Fibroblast of the conjunctiva (primary cell): ENCODE results near the gene MIX23.

Source experiments
- DNase-seq: peaks from one replicate; pipeline ENCODE4 v3.0.0-alpha.2; 2010; ENCODE audit warnings: low read depth

MIX23 gene

DNA sequence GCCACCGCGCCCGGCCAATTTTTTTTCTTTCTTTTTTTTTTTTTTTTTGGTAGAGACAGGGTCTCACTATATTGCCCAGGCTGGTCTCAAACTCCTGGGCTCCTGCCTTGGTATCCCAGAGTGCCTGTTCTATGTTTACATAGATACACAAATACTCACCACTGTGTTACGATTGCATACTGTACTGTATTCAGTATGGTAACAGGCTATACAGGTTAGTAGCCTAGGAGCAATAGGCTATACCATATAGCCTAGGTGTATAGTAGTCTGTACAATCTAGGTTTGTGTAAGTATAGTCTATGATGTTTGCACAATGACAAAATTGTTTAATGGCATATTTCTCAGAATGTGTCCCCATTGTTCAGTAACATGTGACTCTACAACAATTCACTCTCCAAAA is 31.4 kb downstream of the MIX23 start:
- no peak for DNase-seq

DNA sequence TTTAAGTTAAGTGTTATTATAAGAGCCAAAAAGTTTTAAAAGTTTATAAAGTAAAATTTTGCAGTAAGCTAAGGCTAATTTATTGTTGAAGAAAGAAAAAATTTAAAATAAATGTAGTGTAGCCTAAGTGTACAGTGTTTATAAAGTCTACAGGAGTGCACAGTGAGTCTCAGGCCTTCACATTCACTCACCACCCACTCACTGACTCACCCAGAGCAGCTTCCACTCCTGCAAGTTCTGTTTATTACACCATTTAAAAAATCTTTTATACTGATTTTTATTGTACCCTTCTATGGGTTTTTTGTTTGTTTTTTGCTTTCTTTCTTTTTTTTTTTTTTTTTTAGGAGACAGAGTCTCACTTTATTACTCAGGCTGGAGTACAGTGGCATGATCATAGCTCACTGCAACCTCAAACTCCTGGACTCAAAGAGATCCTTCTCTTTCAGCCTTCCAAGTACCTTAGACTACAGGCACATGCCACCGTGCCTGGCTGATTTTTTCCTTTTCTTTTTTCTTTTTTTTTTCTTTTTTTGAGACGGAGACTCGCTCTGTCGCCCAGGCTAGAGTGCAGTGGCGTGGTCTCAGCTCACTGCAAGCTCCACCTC is 32.1 kb downstream of the MIX23 start:
- no peak for DNase-seq

DNA sequence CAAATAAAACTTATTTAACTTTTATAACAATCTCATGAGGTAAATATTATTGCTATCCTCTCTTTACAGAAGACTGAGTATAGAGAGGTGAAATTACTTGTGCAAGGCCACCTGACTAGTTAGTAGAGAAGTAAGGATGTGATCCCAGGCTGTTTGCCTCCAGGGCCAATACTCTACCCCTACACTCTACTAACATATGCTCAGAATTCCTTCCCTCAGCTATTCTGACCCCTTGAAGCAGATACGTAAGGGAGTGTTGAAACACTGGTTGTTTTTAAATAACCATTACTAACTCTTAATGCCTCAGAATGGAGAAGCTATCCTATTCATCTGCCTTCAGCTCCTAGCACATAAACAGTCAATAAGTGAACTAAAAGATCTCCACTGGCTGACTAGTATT is 33.9 kb downstream of the MIX23 start:
- no peak for DNase-seq

DNA sequence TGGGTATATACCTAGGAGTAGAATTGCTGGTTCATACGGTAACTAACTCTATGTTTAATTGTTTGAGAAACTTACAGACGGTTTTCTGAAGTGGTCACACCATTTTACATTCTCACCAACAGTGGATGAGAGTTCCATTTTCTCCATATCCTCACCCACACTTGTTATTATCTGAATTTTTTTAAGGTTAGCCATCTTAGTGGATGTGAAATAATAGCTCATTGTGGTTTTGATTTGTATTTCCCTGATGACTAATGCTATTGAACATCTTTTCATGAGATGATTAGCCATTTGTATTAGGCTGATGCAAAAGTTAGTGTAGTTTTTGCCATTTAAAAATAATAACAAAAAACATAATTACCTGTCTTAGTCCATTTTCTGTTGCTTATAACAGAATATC is 39.4 kb downstream of the MIX23 start:
- no peak for DNase-seq

DNA sequence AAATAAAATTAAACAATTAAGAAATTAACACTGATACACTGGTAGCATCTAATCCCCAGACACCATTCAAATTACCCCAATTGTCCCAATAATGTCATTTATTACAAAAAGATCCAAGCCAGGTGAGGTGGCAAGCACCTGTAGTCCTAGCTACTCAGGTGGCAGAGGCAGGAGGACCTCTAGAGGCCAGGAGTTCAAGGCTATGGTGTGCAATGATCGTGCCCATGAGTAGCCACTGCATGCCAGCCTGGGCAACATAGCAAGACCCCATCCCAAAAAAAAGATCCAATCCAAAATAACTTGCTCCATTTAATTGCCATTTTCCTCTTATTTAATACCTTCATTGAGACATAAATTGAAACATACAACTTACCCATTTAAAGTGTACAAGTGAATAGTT is 40.2 kb downstream of the MIX23 start:
- no peak for DNase-seq

DNA sequence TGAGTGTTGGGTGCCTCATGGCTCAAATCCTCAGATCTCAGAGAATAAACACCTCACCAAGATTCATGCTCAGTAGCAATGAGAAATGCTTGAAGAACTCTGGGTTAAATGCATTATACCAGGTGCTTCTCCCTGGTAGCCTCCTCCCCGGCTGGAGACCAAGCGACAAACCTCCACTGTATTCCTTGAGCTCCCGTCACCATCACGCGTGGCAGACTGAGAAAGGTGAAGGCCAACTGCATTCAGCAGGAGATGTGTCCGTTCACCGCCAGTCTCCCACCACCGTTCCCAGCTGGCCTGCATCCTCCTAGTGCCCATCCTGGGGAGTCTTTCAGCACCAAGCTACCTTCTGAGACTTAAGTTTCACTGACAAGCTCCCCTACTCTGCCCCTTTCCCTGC is 50.5 kb downstream of the MIX23 start:
- DNase-seq: no peak

DNA sequence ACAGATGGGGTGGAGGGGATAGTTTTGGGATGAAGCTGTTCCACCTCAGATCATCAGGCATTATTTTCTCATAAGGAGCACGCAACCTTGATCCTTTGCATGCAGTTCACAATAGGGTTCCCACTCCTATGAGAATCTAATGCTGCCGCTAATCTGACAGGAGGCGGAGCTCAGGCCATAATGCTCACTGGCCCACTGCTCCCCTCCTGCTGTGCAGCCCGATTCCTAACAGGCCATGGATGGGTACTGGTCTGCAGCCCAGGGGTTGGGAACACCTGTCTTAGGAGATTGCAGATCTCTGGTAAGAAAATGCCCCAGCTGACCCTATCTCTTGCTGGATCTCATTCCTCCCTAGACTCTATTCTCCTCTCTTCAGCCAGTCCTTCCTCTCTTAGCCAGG is 51.1 kb downstream of the MIX23 start:
- no peak for DNase-seq

DNA sequence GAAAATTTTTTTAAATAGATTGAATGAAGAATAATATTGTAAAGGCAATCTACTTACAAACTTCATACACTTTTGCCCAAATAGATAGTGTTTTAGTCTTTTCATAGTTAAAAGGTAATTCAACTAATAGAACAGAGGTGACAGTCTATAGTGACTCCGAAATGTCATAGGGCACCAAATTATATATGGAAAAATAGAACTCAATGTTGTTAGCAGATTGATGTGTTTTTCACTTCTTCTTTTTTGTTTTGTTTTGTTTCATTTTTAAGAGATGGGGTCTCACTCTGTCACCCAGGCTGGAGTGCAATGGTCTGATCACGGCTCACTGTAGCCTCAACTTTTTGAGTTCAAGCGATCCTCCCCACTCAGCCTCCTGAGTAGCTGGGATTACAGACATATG is 57.3 kb downstream of the MIX23 start:
- DNase-seq: no peak

DNA sequence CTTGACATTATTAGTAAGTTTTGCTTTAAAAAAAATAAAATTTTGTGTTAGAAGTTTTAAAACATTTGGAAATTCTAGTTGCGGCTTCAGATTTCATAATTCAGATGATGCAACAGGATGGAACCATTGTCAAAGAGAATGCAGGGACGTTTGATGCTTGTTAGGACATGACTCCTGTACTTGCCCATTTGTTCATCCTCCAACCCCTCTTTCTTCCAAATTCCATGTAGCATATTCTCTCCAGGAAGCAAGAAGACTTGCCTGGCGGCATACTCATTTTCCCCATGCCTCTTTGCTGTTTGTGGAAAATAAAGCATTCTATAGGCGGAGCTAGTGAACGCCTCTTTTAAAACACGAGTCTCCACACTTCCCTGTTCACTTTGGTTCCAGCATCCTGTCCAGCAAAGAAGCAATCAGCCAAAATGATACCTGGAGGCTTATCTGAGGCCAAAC is 58.1 kb downstream of the MIX23 start, which contains the start of gene CSTA:
Gene CSTA (plus strand): TSS at position 378 of the 453 bp plus-strand sequence. CDS start 45 bp downstream, at position 423.
- no peak for DNase-seq

DNA sequence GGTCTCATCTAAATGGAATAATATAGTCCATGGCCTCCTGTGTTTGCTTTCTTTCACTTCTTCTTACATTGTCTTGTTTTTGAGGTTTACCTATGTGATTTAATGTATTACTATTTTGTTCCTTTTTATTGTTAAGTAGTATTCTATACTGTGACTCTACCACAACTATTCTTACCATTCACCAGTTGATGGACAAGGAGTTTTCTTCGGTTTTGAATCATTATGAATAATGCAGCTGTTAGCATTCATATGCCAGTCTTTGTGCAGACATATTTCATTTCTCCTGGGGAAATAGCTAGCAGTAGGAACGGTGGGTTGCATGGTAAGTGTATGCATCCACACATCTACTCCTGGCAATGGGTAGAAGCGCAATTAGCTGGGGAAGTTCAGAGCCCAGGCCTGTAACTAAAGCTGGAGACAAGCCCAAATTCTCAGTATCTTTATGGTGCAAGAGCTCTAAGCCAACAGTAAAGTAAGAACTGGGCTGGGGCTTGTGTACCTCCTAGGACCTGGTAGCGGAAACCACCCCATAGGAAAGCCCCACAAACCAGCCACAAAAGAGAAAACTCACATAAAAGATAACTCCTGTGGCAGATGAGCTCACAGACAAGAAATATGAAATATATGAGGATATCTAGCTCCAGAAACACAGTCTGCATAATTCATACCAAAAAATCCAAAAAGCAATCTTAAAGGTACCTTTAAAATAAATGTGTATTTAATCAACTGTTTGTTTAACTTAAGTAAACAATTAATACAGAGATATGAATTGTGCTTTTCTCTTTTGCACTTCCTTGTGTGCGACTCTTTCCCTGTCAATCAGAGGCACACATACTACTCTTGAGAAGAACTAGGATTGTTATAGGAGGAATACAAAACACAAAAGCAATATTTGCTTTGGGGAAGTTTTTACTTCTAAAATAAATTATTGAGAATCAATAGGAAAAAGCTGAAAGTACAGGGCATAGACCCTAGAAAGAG is 60.6 kb downstream of the MIX23 start:
- DNase-seq: no peak

DNA sequence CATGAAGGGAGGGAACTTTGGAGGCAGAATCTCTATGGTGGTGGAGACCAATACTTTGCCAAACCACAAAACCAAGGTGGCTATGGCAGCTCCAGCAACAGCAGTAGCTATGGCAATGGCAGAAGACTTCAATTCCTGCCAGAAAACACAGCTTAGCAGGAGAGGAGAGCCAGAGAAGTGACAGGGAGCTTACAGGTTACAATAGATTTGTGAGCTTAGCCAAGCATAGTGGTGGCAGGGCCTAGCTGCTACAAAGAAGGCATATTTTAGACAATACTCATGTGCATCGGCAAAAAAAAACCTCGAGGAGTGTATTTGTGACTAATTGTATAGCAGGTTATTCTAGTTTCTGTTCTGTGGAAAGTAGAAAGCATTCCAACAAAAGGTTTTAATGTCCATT is 64.4 kb downstream of the MIX23 start:
- DNase-seq: no peak

DNA sequence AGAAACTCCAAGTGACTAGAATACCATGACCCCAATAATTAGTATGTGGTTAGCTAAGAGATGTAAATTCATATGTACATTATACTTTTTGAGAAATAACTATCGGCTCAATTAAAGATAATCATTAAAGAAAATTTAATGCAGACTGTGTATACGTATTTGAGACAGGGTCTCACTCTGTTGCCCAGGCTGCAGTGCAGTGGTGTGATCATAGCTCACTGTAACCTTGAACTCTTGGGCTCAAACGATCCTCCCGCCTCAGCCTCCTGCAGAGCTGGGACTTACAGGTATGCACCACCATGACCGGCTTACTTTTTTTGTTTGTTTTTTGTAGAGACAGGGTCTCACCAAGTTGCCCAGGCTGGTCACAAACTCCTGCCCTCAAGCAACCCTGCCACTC is 66.7 kb downstream of the MIX23 start:
- DNase-seq: no peak

DNA sequence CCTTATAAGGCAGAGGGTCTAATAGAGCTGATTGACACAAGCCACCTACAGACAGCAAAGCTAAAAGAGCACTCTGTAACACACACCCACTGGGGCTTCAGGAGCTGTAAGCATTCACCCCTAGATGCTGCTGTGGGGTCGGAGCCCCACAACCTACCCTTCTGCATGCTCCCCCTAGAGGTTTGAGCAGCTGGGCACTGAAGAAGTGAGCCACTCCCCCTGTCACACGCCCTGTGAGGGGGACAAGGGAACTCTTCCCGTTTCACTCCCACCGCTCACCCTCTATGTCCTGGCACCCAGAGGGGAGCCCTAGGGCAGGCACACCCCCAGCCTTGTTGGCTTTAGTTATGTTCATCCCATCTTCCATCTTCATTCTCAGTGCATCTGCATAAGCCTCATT is 67.4 kb downstream of the MIX23 start:
- no peak for DNase-seq

DNA sequence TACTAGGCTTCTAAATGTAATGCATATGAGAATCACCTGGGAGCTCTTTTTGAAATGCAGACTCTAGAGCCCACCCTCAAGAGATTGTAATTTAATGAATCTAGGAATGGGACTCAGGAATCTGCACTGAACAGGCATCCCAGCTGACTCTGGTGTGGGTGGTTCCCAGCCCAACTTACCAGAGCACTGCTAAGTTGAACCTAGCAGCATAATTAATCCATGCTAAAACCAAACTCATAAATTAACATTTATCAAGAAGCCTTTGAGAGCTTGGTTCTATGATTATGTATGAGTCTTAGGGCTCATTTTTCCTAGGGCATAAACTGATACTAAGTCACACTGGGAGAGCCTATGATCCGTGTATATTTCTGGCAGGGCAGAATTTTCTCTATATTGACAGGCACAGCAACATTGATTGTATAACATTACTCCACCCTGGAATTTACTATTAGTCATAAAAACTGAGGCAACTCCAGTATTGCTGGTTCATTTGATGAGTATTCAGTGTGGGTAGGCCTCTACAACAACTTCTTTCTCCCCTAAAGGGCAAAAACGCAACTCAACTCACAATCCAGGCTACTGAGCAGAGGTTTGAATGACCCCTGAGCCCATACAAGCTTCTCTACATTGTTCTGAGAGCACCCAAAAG is 68.7 kb downstream of the MIX23 start:
- no peak for DNase-seq

DNA sequence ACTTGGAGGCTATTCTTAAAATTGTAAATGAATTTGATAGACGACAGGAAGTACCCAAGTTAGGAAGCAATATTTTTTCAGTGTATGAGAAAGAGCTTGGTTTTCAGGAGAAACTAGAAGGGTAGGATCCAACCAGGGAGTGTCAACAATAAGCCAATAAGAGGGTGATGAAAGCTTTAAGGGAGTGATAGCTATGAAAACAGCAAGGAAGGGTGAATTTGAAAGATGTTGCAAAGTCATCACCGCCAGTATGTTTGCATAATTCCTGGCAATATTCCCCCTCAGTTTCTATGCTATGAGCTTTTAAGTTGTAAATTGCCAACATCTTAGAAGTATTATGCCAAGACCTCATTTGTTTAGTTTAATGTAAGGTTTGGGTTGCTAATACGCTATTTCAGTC is 69.8 kb downstream of the MIX23 start:
- no peak for DNase-seq

DNA sequence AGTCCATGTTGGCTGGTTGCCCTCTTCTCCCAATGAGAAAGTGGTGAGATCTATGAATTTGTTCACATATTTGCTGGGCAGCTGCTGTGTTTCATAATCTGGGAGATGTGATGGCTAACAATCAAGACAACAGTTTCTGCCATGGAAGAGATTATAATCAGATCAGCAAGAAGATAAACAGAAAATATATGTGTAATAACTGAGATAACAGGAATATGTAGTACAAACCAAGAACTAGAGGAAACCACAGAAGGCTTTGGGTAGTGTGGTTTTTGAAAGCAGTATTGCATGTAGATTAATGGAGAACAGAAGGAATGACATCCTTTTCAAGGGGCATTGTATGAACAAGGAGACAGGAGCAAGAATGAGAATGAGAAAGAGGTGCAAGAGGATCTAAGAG is 70.2 kb downstream of the MIX23 start:
- DNase-seq: no peak

DNA sequence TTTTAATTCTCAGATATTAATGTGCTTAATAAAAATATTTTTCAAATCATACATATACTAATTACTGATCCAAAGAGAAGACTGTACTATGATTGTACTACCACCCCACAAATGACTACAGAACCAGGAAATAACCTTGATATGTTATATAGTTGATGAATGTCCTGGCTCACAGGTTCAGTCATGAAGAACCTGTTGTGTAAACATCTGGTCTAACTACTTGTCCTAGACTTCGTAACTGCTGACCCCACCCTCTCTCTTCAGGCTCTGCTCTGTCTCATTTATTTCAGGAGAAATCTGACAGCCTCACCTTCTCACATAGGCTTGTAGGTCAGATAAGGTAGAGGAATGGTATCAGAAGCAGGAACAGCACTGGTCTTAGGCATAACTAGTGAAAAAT is 72.7 kb downstream of the MIX23 start:
- DNase-seq: no peak
